GM12801 (cell line): ENCODE measurements around the gene SRSF11.

Experiments used
- TF ChIP-seq, protein P1 (sequence below): IDR thresholded peaks from one replicate; pipeline ENCODE4 v1.5.1; 2011; ENCODE audit warnings: control low read depth; ENCODE audit not compliant: insufficient read length; ENCODE audit errors: extremely low read depth

The SRSF11 gene

DNA sequence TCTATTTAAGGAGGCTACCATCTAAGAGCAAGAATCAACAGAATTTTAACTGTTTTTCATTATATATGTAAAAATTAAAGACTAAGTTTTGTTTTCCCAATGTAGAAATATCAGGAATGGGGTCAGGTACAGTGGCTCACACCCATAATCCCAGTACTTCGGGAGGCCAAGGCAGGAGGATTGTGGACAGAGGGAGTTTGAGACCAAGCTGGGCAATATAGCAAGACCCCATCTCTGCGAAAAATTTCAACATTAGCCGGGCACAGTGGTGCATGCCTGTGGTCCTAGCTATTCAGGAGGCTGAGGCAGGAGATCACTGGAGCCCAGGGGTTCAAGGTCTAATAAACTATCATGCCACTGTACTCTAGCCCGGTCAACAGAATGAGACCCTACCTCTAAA, 21.1 kb upstream of the SRSF11 start:
- TF ChIP-seq, protein P1, sequence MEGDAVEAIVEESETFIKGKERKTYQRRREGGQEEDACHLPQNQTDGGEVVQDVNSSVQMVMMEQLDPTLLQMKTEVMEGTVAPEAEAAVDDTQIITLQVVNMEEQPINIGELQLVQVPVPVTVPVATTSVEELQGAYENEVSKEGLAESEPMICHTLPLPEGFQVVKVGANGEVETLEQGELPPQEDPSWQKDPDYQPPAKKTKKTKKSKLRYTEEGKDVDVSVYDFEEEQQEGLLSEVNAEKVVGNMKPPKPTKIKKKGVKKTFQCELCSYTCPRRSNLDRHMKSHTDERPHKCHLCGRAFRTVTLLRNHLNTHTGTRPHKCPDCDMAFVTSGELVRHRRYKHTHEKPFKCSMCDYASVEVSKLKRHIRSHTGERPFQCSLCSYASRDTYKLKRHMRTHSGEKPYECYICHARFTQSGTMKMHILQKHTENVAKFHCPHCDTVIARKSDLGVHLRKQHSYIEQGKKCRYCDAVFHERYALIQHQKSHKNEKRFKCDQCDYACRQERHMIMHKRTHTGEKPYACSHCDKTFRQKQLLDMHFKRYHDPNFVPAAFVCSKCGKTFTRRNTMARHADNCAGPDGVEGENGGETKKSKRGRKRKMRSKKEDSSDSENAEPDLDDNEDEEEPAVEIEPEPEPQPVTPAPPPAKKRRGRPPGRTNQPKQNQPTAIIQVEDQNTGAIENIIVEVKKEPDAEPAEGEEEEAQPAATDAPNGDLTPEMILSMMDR: no peak

DNA sequence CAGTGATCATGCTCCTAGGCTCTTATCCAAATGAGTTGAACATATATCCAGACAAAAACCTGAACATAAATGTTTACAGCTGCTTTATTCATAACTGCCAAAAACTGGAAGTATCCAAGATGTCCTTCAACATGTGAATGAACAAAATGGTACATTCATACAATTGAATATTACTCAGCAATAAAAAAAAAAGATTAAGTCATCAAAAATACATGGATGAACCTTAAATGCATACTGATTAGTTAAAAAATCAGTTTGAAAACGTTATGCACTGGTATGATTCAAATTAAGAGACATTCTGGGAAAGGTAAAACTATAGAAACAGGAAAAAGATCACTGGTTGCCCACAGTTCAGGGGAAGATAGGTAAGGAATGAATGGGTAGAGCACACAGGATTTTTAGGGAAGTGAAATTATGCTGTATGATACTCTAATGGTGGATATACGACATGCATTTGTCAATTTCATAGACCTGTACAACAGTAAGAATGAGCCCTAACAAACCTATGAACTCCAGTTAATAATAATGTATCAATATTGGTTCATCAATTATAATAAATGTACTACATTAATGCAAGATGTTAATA, 18.9 kb upstream of the SRSF11 start:
- TF ChIP-seq, protein P1: no peak

- TF ChIP-seq, protein P1: no peak
These were observed 17.0 kb upstream of the SRSF11 start for GRCh38 chr1:70204139-70204538.

DNA sequence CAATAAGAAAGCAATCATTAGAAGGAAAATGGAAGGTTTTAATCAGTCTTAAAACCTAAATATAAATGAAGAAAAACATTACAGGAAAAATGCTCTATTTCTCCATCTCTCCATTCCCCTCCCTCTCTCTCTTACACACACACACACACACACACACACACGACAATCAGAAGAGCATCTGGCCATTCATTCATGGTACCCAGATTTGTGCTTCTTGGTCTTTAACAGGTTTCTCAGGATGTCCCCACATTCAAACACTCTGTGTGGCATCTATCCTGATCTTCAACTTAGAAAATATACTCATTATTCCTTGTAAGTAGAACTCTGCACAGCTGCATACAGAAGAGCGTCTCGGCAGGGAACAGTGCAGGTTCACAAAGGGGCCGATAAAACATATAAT, 16.6 kb upstream of the SRSF11 start:
- TF ChIP-seq, protein P1: no peak

DNA sequence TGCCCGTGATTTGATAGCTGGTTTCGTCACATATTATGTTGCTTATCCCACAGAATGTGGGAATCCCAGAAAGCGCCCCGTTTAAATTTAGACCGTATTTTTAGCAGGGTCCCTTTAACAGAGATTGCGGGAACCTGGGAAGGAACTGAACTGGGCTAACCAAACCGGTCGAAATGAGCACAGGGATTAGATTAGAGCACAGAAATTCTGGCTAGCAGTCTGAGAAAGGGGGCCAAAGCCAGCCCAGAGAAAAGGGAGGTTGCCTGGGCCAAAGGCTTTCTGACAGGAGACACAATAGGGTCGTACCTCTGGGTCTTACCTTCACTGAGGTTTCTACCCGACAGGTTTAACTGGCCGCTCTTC, 16.1 kb upstream of the SRSF11 start:
- TF ChIP-seq, protein P1: no peak

DNA sequence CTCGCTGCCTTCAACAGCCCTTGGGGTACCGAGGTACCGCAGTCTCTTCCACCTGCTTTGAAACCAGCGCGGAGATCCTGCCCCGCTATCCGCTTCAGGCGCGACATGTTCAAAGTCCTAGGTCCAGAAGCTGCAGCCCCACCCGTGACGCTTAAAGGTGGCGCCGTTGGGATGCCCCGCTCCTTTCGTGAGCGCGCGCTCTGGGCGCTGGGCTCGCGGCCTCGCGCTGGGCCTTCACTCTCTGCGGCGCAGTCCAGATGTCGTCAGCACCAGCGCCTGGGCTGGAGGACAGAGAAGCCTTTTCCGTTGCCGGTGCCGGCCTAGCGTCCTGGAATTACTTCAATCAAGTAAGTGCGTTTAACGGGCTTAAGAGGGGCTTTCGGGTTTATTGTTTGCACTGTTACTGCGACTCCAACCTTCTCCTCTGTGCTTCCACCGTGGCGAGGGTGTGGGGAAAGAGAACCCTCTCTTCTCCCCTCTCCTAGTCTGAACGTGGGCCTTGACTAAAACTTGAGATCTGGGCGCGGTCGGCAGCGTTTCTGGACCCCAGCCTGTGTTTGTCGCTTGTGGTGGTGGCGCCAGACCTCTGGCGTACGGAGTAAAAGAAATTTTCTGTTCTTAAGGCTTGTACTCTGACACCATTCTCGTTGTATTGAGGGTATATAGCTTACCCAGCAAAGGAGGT, 15.6 kb upstream of the SRSF11 start, which contains the start of gene LRRC40:
Gene LRRC40 (minus strand): TSS at position 146 of the 685 bp plus-strand sequence. CDS start 39 bp downstream, at position 107.
- TF ChIP-seq, protein P1: no peak

DNA sequence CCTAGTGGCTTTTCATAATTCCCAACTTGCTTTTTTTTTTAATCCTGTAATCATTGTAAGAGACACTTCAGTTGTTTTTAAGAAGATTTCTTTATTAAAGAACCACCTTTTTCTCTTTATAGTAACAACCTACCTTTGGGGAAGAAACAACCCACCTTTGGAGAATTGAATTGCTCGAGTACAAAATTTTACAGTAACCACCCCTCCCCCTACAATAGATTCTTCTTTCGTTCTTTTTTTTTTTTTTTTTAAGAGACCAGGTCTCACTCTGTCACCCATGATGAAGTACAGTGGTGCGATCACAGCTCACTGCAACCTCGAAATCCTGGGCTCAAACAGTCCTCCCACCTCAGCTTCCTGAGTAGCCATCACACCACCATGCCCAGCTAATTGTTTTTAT, 13.7 kb upstream of the SRSF11 start:
- TF ChIP-seq, protein P1: no peak
